OCI-LY1 (cell line): ENCODE data around the gene PON2.

Experiments used
- H2AFZ ChIP-seq: fragments of 200-600 bp; sonication (generic), shearing (Covaris generic); 2 replicates; pipeline ENCODE4 v1.6.0; 2014; ENCODE audit warnings: antibody characterized with exemption, mild to moderate bottlenecking, low read length
- H3F3A ChIP-seq: fragments of 200-600 bp; sonication (generic), shearing (Covaris generic); 2 replicates; pipeline ENCODE4 v1.6.0; 2014; ENCODE audit warnings: mild to moderate bottlenecking, antibody characterized with exemption, low read length, moderate library complexity; ENCODE audit not compliant: insufficient read depth
- H3K27ac ChIP-seq: fragments of 200-600 bp; sonication (generic); 2 replicates; pipeline ENCODE4 v1.5.1; 2014; ENCODE audit warnings: low read length, mixed run types, mild to moderate bottlenecking, low read depth; ENCODE audit not compliant: poor library complexity, severe bottlenecking
- H3K27me3 ChIP-seq: fragments of 200-600 bp; sonication (generic); 2 replicates; pipeline ENCODE4 v1.6.0; 2014; ENCODE audit warnings: antibody characterized with exemption, mild to moderate bottlenecking, low read length, moderate library complexity; ENCODE audit not compliant: insufficient read depth
- H3K36me3 ChIP-seq: fragments of 200-600 bp; sonication (generic); 2 replicates; pipeline ENCODE4 v1.6.1; 2014; ENCODE audit warnings: mild to moderate bottlenecking, antibody characterized with exemption, low read length, moderate library complexity, mixed read lengths; ENCODE audit not compliant: insufficient read depth
- H3K4me1 ChIP-seq: fragments of 200-600 bp; sonication (generic); 2 replicates; pipeline ENCODE4 v1.5.1; 2014; ENCODE audit warnings: mild to moderate bottlenecking, low read length, moderate library complexity; ENCODE audit not compliant: insufficient read depth, severe bottlenecking
- H3K4me2 ChIP-seq: fragments of 200-600 bp; sonication (generic), shearing (Covaris generic); 2 replicates; pipeline ENCODE4 v1.6.1; 2014; ENCODE audit warnings: low read length
- H3K4me3 ChIP-seq: fragments of 200-600 bp; sonication (generic); 2 replicates; pipeline ENCODE4 v1.5.1; 2014; ENCODE audit warnings: low read length, low read depth, mild to moderate bottlenecking, mixed read lengths; ENCODE audit not compliant: poor library complexity, severe bottlenecking
- H3K79me2 ChIP-seq: fragments of 200-600 bp; shearing (Covaris generic); 2 replicates; pipeline ENCODE4 v1.6.1; 2016; ENCODE audit warnings: mixed run types, low read length, mixed read lengths; ENCODE audit not compliant: insufficient read depth
- H3K9ac ChIP-seq: fragments of 200-600 bp; sonication (generic), shearing (Covaris generic); 2 replicates; pipeline ENCODE4 v1.6.1; 2014; ENCODE audit warnings: mild to moderate bottlenecking, low read length, mixed read lengths
- H3K9me2 ChIP-seq: fragments of 200-600 bp; sonication (generic), shearing (Covaris generic); 2 replicates; pipeline ENCODE4 v1.6.1; 2014; ENCODE audit warnings: low read depth, mild to moderate bottlenecking, low read length, mixed read lengths
- H3K9me3 ChIP-seq: fragments of 200-600 bp; shearing (Covaris generic); 2 replicates; pipeline ENCODE4 v1.6.1; 2014; ENCODE audit warnings: low read length, mixed read lengths
- H4K20me1 ChIP-seq: fragments of 200-600 bp; sonication (generic), shearing (Covaris generic); 2 replicates; pipeline ENCODE4 v1.6.0; 2016; ENCODE audit warnings: mild to moderate bottlenecking, low read length; ENCODE audit not compliant: insufficient read depth
- CTCF ChIP-seq: fragments of 200-600 bp; sonication (generic), shearing (Covaris generic); IDR thresholded peaks from 2 replicates; pipeline ENCODE4 v1.5.1; 2017; ENCODE audit warnings: mild to moderate bottlenecking, antibody characterized with exemption, low read length, moderate library complexity, mixed read lengths
- EZH2 ChIP-seq: fragments of 200-600 bp; sonication (generic), shearing (Covaris generic); IDR thresholded peaks from 2 replicates; pipeline ENCODE4 v1.8.0; 2017; ENCODE audit warnings: borderline replicate concordance, mixed run types, mild to moderate bottlenecking, antibody characterized with exemption, low read length, moderate library complexity, mixed read lengths

Gene PON2

GRCh38 chr7:95367606-95368005 is 67.2 kb downstream of the PON2 start:
- Histone ChIP-seq H3K79me2 (no peaks in the 10 kb centered on the region), H3K4me1 (no peaks in the 10 kb centered on the region), H3K4me3 (no peak overlapping the region), H2AFZ (no peak overlapping the region), H3K9me2 (no peaks in the 10 kb centered on the region), H3K9me3 (no peaks in the 10 kb centered on the region), H3K27me3 (no peaks in the 10 kb centered on the region), H3K27ac (no peak overlapping the region), H3K36me3 (no peaks in the 10 kb centered on the region), H3K9ac (no peak overlapping the region), H4K20me1 (no peaks in the 10 kb centered on the region), H3K4me2 (no peak overlapping the region), H3F3A (no peaks in the 10 kb centered on the region)
- TF ChIP-seq EZH2 (no peak), CTCF (no peak)

- H3K9me2 ChIP-seq = no peaks in the 10 kb centered on the region
- no peaks in the 10 kb centered on the region for H3K27me3 ChIP-seq
- H2AFZ ChIP-seq = no peak overlapping the region
Measured at GRCh38 chr7:95365151-95365550, 69.7 kb downstream of the PON2 start.

GRCh38 chr7:95357623-95358022 is 77.2 kb downstream of the PON2 start:
- no peaks in the 10 kb centered on the region for H3K9me3 ChIP-seq
- H3K9ac ChIP-seq = no peak overlapping the region
- H2AFZ ChIP-seq = no peak overlapping the region
- no peaks in the 10 kb centered on the region for H3K27me3 ChIP-seq
- no peak for TF ChIP-seq EZH2
- TF ChIP-seq CTCF = no peak
- H3K36me3 ChIP-seq = no peaks in the 10 kb centered on the region
- no peak overlapping the region for H3K4me2 ChIP-seq
- no peaks in the 10 kb centered on the region for H3K4me1 ChIP-seq
- no peaks in the 10 kb centered on the region for H3K9me2 ChIP-seq
- H4K20me1 ChIP-seq = no peaks in the 10 kb centered on the region
- H3K79me2 ChIP-seq = no peaks in the 10 kb centered on the region
- H3K27ac ChIP-seq = no peak overlapping the region
- no peaks in the 10 kb centered on the region for H3F3A ChIP-seq
- no peak overlapping the region for H3K4me3 ChIP-seq

More at GRCh38 chr7:95365151-95365550, 69.7 kb downstream of the PON2 start:
- H3K36me3 ChIP-seq = no peaks in the 10 kb centered on the region
- no peak overlapping the region for H3K4me2 ChIP-seq
- no peaks in the 10 kb centered on the region for H3F3A ChIP-seq
- no peaks in the 10 kb centered on the region for H3K4me1 ChIP-seq
- no peak overlapping the region for H3K9ac ChIP-seq
- no peaks in the 10 kb centered on the region for H3K9me3 ChIP-seq
- H3K4me3 ChIP-seq = no peak overlapping the region
- no peak overlapping the region for H3K27ac ChIP-seq
- no peaks in the 10 kb centered on the region for H4K20me1 ChIP-seq
- TF ChIP-seq CTCF (no peak), EZH2 (no peak)
- no peaks in the 10 kb centered on the region for H3K79me2 ChIP-seq
